Thoracic aorta (tissue), 2 donors: Measurements from ENCODE around the gene CFAP43. TPM values are rescaled to one million over a fixed set of nuclear protein-coding genes. Genes with fewer than 3 reads are reported as not detected.

Experiments
- ATAC-seq: fragments of 150-250 bp; one replicate; pipeline ENCODE4 v1.8.0; 2017; ENCODE audit warnings: low read depth; ENCODE audit not compliant: insufficient number of reproducible peaks, low FRiP score
- DNase-seq: peaks from one replicate; pipeline ENCODE4 v3.0.0-alpha.2; 2020; ENCODE audit warnings: low spot score
- H3K27ac ChIP-seq, 2 donors: fragments of 200-600 bp; sonication (generic); 1 replicate in 1 of 2; 2 replicates in 1 of 2; pipeline ENCODE4 v1.5.1; 2016; ENCODE audit warnings: mild to moderate bottlenecking in 2 of 2, moderate library complexity in 2 of 2
- H3K27me3 ChIP-seq: fragments of 200-600 bp; sonication (generic); replicated peaks from 2 replicates; pipeline ENCODE4 v1.6.0; 2016; ENCODE audit warnings: mild to moderate bottlenecking; ENCODE audit not compliant: insufficient read depth
- H3K36me3 ChIP-seq: fragments of 200-600 bp; sonication (generic); one replicate; pipeline ENCODE4 v1.5.1; 2016
- H3K4me1 ChIP-seq, 2 donors: fragments of 200-600 bp; sonication (generic); 1 replicate in 1 of 2; 2 replicates in 1 of 2; pipeline versions ENCODE4 v1.5.1 to v1.6.0; 2016; ENCODE audit warnings: low read depth in 2 of 2, mild to moderate bottlenecking in 1 of 2; ENCODE audit not compliant: control insufficient read depth in 1 of 2
- H3K4me3 ChIP-seq: fragments of 200-600 bp; sonication (generic); 2 replicates; pipeline ENCODE4 v1.5.1; 2016; ENCODE audit warnings: mild to moderate bottlenecking
- H3K9me3 ChIP-seq: fragments of 200-600 bp; sonication (generic); 2 replicates; pipeline ENCODE4 v1.5.1; 2016
- total RNA-seq, 2 donors: library from RNA; depleted of rRNA; stranded (reverse); fragments of >200 nt; gene quantifications; one replicate each; pipeline versions ENCODE4 v1.1.0 to v1.2.3, GENCODE V29; 2016
- TF ChIP-seq, protein P1 (sequence below): fragments of 200-600 bp; sonication (generic); IDR thresholded peaks from one replicate; pipeline ENCODE4 v1.5.1; 2019; ENCODE audit warnings: antibody characterized with exemption

Gene CFAP43
- total RNA-seq, 2 donors from 2014 or later, result 0.85 TPM; not detected in 1

GRCh38 chr10:104235801-104236200 lies 3.6 kb upstream of the CFAP43 start:
- TF ChIP-seq, protein P1, sequence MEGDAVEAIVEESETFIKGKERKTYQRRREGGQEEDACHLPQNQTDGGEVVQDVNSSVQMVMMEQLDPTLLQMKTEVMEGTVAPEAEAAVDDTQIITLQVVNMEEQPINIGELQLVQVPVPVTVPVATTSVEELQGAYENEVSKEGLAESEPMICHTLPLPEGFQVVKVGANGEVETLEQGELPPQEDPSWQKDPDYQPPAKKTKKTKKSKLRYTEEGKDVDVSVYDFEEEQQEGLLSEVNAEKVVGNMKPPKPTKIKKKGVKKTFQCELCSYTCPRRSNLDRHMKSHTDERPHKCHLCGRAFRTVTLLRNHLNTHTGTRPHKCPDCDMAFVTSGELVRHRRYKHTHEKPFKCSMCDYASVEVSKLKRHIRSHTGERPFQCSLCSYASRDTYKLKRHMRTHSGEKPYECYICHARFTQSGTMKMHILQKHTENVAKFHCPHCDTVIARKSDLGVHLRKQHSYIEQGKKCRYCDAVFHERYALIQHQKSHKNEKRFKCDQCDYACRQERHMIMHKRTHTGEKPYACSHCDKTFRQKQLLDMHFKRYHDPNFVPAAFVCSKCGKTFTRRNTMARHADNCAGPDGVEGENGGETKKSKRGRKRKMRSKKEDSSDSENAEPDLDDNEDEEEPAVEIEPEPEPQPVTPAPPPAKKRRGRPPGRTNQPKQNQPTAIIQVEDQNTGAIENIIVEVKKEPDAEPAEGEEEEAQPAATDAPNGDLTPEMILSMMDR, result no peak
- no peak overlapping the region for H3K4me3 ChIP-seq
- no peaks in the 10 kb centered on the region for H3K27me3 ChIP-seq
- DNase-seq (no peak), ATAC-seq (no peak)
- no peak overlapping the region for H3K27ac ChIP-seq
- H3K4me1 ChIP-seq, result peaks cover 5 to 6% of the 10 kb centered on the region in 2 donors
- no peaks in the 10 kb centered on the region for H3K36me3 ChIP-seq
- H3K9me3 ChIP-seq, result no peaks in the 10 kb centered on the region

DNA sequence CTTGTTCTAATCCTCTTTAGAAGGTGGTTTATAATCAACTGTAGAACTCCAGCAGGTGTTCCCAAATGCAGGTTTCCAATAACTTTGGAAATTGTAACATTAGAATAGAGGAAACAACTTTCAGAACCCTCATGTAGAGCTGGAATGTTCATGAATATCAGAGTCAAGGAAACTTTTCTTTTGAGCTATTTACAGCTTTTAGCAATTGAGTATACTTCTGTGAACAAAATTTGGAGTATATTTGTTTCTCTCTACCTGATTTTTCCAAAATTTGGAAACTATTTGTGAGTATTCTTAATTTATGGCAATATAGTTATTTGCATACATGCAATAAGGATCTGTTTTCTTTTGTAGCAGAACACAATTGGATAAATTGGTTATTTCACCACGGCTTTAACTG lies 2.8 kb upstream of the CFAP43 start:
- Histone ChIP-seq H3K36me3 (no peaks in the 10 kb centered on the region), H3K4me3 (no peak overlapping the region), H3K27me3 (no peaks in the 10 kb centered on the region), H3K4me1 (peaks cover 5 to 6% of the 10 kb centered on the region in 2 donors), H3K27ac (no peak overlapping the region), H3K9me3 (no peaks in the 10 kb centered on the region)
- TF ChIP-seq, protein P1, result no peak
- ATAC-seq (no peak), DNase-seq (no peak)

DNA sequence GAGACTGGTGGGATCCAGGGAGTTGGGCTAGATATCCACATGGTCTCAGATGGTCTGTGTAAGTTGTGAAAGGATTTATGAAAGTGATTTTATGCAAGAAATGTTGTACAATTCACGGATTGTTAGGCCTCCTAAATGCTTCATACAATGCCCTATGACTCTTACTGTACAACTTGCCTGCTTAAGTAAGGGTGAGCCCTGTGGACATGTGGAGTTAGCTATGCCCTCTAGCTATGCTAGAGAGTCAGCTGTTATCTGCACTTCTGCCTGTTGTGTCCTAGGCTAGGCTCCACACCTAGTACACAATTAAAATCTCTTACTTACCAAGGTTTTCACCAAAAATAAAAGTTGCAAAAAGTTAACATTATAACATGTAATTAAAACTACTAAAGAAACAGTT lies 1.7 kb upstream of the CFAP43 start:
- DNase-seq (no peak), ATAC-seq (no peak)
- Histone ChIP-seq H3K4me1 (peaks cover 5 to 6% of the 10 kb centered on the region in 2 donors), H3K4me3 (no peak overlapping the region), H3K36me3 (no peaks in the 10 kb centered on the region), H3K27ac (no peak overlapping the region), H3K27me3 (no peaks in the 10 kb centered on the region), H3K9me3 (no peaks in the 10 kb centered on the region)
- TF ChIP-seq, protein P1, result no peak

- Histone ChIP-seq H3K36me3 (no peaks in the 10 kb centered on the region), H3K27me3 (no peaks in the 10 kb centered on the region), H3K4me3 (peak overlapping the region; percentile 75), H3K9me3 (no peaks in the 10 kb centered on the region), H3K4me1 (peaks cover 5 to 6% of the 10 kb centered on the region in 2 donors), H3K27ac (no peak overlapping the region)
- no peak for DNase-seq
- peak; percentile 49 for ATAC-seq
- TF ChIP-seq, protein P1, result no peak
These were observed 494 bp upstream of the CFAP43 start for GRCh38 chr10:104232613-104233102.

- H3K9me3 ChIP-seq, result no peaks in the 10 kb centered on the region
- no peak for ATAC-seq
- no peak overlapping the region for H3K27ac ChIP-seq
- TF ChIP-seq, protein P1, result no peak
- no peaks in the 10 kb centered on the region for H3K27me3 ChIP-seq
- no peak for DNase-seq
- H3K36me3 ChIP-seq, result no peaks in the 10 kb centered on the region
- H3K4me1 ChIP-seq, result peaks cover 5 to 6% of the 10 kb centered on the region in 2 donors
- H3K4me3 ChIP-seq, result no peak overlapping the region
These were observed 1.7 kb downstream of the CFAP43 start for GRCh38 chr10:104230490-104230889.
